Suprapubic skin (tissue), 4 donors: Measurements from ENCODE around the gene PAIP2B. TPM values are rescaled to one million over a fixed set of nuclear protein-coding genes. Genes with fewer than 3 reads are reported as not detected.

Experiments used
- DNase-seq, 2 donors: peaks; one replicate each; pipeline ENCODE4 v3.0.0-alpha.2; 2019; ENCODE audit warnings: low spot score in 2 of 2
- H3K27ac ChIP-seq: fragments of 200-600 bp; sonication (generic); one replicate; pipeline ENCODE4 v1.5.1; 2019
- H3K27me3 ChIP-seq: fragments of 200-600 bp; sonication (generic); one replicate; pipeline ENCODE4 v1.5.1; 2019
- H3K36me3 ChIP-seq: fragments of 200-600 bp; sonication (generic); one replicate; pipeline ENCODE4 v1.5.1; 2019
- H3K4me1 ChIP-seq: fragments of 200-600 bp; sonication (generic); one replicate; pipeline ENCODE4 v1.5.1; 2019
- H3K4me3 ChIP-seq: fragments of 200-600 bp; sonication (generic); one replicate; pipeline ENCODE4 v1.5.1; 2019; ENCODE audit warnings: mild to moderate bottlenecking
- H3K9me3 ChIP-seq: fragments of 200-600 bp; sonication (generic); one replicate; pipeline ENCODE4 v1.5.1; 2019
- CTCF ChIP-seq, 2 donors: fragments of 200-600 bp in 1 of 2; fragments of 450-650 bp in 1 of 2; sonication (generic) in 1 of 2; IDR thresholded peaks; one replicate each; pipeline ENCODE4 v1.5.1; 2016 to 2019; ENCODE audit warnings: antibody characterized with exemption in 2 of 2, mild to moderate bottlenecking in 1 of 2, moderate library complexity in 1 of 2
- EP300 ChIP-seq: sonication (generic); formaldehyde crosslinking; IDR thresholded peaks from one replicate; pipeline ENCODE4 v1.6.1; 2017; ENCODE audit warnings: antibody characterized with exemption
- POLR2A ChIP-seq, 2 donors: fragments of 450-650 bp; IDR thresholded peaks; one replicate each; pipeline ENCODE4 v1.6.1; 2017; ENCODE audit warnings: antibody characterized with exemption in 2 of 2, mild to moderate bottlenecking in 2 of 2, moderate library complexity in 2 of 2
- POLR2AphosphoS5 ChIP-seq, 3 donors: sonication (generic); formaldehyde crosslinking; IDR thresholded peaks; one replicate each; pipeline ENCODE4 v1.6.1; 2017; ENCODE audit warnings: antibody characterized with exemption in 3 of 3
- WGBS: methylation state at CpG from one replicate; pipeline ENCODE4 v1.1.5; 2018; 5-methylcytosine and 5-hydroxymethylcytosine counted together
- total RNA-seq, 4 donors: library from RNA; depleted of rRNA; stranded (reverse); fragments of >200 nt; gene quantifications; one replicate each; pipeline ENCODE4 v1.1.0, GENCODE V29; 2016

The PAIP2B gene
- total RNA-seq, 4 donors from 2014 or later, result 21.0 to 30.3 (median 26.7) TPM

DNA sequence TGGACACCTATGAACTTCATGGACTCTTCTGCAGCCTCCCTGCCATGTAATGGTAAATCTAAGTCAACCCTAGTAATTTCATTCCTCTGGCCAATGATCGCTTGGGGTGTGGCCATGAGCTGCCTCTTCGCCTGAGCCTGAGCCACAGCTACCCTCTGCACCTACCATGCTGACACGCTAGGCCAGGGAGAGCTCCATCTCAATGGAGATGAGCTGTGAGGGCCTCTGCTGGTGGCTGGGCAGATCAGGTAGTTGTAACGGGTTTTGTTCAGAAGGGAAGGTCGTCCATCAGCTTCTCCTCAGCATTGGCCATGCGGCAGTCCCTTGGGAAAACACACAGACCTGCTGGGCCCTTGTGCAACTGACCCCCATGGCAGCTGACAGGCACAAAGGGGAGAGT is 72.1 kb downstream of the PAIP2B start:
- no peak for DNase-seq
- Histone ChIP-seq H3K9me3 (no peaks in the 10 kb centered on the region), H3K27ac (no peak overlapping the region), H3K4me1 (peaks cover 13% of the 10 kb centered on the region), H3K4me3 (no peak overlapping the region), H3K27me3 (no peaks in the 10 kb centered on the region), H3K36me3 (peaks cover 4% of the 10 kb centered on the region)
- WGBS, result 76% methylated on average over 6 of the region's 6 CpGs
- TF ChIP-seq CTCF (IDR thresholded peaks at IDR 0.05), result no peak
- no peak for TF ChIP-seq POLR2A (IDR thresholded peaks at IDR 0.05)
- no peak for TF ChIP-seq EP300
- TF ChIP-seq POLR2AphosphoS5 (IDR thresholded peaks at IDR 0.05), result no peak

DNA sequence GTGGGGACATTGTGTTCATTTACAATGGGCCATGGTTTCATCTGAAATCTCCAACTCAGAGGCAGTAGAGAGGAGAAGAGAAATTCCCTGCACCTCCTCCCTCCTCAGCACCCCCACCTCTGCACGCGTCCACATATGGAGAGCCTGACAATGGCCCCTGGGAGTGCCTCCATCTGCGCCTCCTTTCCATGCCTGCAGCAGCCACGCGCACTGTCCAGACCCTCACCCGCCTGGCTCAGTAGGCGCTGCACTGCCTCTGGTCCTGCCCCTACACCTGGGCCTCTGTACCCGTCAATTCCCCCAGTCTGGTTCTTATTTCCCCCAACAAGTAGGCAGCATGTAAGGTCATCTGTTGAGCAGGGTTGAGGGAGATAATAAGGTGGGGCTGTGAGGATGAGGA is 72.6 kb downstream of the PAIP2B start:
- Histone ChIP-seq H3K27ac (no peak overlapping the region), H3K4me1 (peaks cover 13% of the 10 kb centered on the region), H3K36me3 (peaks cover 8% of the 10 kb centered on the region), H3K9me3 (no peaks in the 10 kb centered on the region), H3K27me3 (no peaks in the 10 kb centered on the region), H3K4me3 (no peak overlapping the region)
- no peak for TF ChIP-seq POLR2A (IDR thresholded peaks at IDR 0.05)
- TF ChIP-seq EP300, result no peak
- no peak for TF ChIP-seq POLR2AphosphoS5 (IDR thresholded peaks at IDR 0.05)
- TF ChIP-seq CTCF (IDR thresholded peaks at IDR 0.05), result no peak
- no peak for DNase-seq
- WGBS, result 78% methylated on average over 8 of the region's 8 CpGs

GRCh38 chr2:71153585-71154224 is 73.2 kb downstream of the PAIP2B start:
- peaks cover 14% of the 10 kb centered on the region for H3K36me3 ChIP-seq
- DNase-seq, result no peak
- H3K4me1 ChIP-seq, result peaks cover 13% of the 10 kb centered on the region
- H3K4me3 ChIP-seq, result no peak overlapping the region
- H3K27me3 ChIP-seq, result no peaks in the 10 kb centered on the region
- no peaks in the 10 kb centered on the region for H3K9me3 ChIP-seq
- H3K27ac ChIP-seq, result no peak overlapping the region
- no peak for TF ChIP-seq CTCF (IDR thresholded peaks at IDR 0.05)
- TF ChIP-seq EP300, result no peak
- TF ChIP-seq POLR2A (IDR thresholded peaks at IDR 0.05), result no peak
- no peak for TF ChIP-seq POLR2AphosphoS5 (IDR thresholded peaks at IDR 0.05)
- WGBS, result 70% methylated on average over 11 of the region's 11 CpGs

DNA sequence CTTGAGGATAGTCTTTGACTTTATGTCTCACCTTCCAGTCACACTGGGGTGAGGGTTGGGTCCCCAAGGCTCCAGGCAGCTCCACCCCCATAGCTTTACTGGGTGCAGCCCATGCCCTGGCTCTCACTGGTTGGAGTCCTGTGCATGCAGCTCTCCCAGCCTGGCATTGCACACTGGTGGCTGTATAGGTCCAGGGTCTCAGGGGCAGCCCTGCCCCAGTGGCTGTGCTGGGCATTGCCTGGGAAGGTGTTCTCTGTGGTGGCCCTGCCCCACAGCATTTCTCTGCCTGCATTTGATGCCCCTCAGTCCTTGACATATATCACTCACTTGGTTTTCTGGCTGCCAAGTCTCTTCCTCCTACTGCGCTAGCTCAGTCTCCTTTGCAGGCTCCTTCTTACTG is 75.3 kb downstream of the PAIP2B start:
- Histone ChIP-seq H3K27ac (no peak overlapping the region), H3K9me3 (no peaks in the 10 kb centered on the region), H3K4me1 (peaks cover 2% of the 10 kb centered on the region), H3K27me3 (no peaks in the 10 kb centered on the region), H3K36me3 (peaks cover 33% of the 10 kb centered on the region), H3K4me3 (no peak overlapping the region)
- no peak for DNase-seq
- 100% methylated on average over 1 of the region's 1 CpG for WGBS
- TF ChIP-seq POLR2AphosphoS5 (IDR thresholded peaks at IDR 0.05) (no peak), POLR2A (IDR thresholded peaks at IDR 0.05) (no peak), EP300 (no peak), CTCF (IDR thresholded peaks at IDR 0.05) (no peak)

GRCh38 chr2:71150082-71150816 is 76.7 kb downstream of the PAIP2B start:
- no peaks in the 10 kb centered on the region for H3K27me3 ChIP-seq
- no peak overlapping the region for H3K4me3 ChIP-seq
- H3K4me1 ChIP-seq, result no peaks in the 10 kb centered on the region
- no peak for TF ChIP-seq EP300
- no peak for TF ChIP-seq POLR2A (IDR thresholded peaks at IDR 0.05)
- TF ChIP-seq CTCF (IDR thresholded peaks at IDR 0.05), result no peak
- no peak for TF ChIP-seq POLR2AphosphoS5 (IDR thresholded peaks at IDR 0.05)
- no peak for DNase-seq
- no peak overlapping the region for H3K27ac ChIP-seq
- no peaks in the 10 kb centered on the region for H3K9me3 ChIP-seq
- 56% methylated on average over 3 of the region's 3 CpGs for WGBS
- peaks cover 47% of the 10 kb centered on the region for H3K36me3 ChIP-seq
